NCI-H2227 (cell line): ENCODE data around the gene DDIT3.
A peak's percentile ranks its signal among the peaks of the same experiment; 100 is the strongest.
"Not testable (repeated sequence)": the region's sequence is repeated elsewhere in the genome, so short reads cannot be mapped to it uniquely, and the experiment has no call there.

ENCODE experiments used
- DNase-seq: peaks from one replicate; lab custom pipeline; 2025; ENCODE audit not compliant: unreplicated experiment; lab: John Stamatoyannopoulos, UW

DDIT3 gene

DNA sequence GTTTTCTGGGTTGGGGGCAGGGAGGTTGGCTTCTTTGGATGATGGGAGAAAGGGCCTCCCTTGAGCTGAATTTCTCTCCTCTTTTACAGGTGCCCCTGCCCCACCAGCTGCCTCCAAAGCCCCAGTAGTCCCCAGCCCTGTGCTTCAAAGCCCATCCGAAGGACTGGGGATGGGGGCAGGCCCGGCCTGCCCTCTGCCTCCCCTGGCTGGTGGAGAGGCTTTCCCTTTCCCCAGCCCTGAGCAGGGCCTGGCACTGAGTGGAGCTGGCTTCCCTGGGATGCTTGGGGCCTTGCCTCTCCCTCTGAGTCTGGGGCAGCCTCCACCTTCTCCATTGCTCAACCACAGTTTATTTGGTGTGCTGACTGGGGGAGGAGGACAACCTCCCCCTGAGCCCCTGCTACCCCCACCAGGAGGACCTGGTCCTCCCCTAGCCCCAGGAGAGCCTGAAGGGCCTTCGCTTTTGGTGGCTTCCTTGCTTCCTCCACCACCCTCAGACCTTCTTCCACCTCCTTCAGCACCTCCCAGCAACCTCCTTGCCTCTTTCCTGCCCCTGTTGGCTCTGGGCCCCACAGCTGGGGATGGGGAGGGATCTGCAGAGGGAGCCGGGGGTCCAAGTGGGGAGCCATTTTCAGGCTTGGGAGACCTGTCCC is 6.3 kb upstream of the DDIT3 start:
- DNase-seq: no peak

DNA sequence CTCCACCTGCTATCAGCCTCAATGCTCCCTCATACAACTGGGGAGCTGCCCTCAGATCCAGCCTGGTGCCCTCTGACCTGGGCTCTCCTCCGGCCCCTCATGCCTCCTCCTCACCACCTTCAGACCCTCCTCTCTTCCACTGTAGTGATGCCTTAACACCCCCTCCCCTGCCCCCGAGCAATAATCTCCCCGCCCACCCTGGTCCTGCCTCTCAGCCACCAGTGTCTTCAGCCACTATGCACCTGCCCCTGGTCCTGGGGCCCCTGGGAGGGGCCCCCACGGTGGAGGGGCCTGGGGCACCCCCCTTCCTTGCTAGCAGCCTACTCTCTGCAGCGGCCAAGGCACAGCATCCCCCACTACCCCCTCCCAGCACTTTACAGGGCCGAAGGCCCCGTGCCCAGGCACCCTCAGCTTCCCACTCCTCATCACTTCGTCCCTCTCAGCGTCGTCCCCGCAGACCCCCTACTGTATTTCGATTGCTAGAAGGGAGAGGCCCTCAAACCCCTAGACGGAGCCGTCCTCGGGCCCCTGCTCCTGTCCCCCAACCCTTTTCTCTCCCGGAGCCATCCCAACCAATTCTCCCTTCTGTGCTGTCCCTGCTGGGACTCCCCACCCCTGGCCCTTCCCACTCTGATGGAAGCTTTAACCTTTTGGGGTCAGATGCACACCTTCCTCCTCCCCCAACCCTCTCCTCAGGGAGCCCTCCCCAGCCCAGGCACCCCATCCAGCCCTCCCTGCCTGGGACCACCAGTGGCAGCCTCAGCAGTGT is 5.5 kb upstream of the DDIT3 start:
- DNase-seq: no peak

DNA sequence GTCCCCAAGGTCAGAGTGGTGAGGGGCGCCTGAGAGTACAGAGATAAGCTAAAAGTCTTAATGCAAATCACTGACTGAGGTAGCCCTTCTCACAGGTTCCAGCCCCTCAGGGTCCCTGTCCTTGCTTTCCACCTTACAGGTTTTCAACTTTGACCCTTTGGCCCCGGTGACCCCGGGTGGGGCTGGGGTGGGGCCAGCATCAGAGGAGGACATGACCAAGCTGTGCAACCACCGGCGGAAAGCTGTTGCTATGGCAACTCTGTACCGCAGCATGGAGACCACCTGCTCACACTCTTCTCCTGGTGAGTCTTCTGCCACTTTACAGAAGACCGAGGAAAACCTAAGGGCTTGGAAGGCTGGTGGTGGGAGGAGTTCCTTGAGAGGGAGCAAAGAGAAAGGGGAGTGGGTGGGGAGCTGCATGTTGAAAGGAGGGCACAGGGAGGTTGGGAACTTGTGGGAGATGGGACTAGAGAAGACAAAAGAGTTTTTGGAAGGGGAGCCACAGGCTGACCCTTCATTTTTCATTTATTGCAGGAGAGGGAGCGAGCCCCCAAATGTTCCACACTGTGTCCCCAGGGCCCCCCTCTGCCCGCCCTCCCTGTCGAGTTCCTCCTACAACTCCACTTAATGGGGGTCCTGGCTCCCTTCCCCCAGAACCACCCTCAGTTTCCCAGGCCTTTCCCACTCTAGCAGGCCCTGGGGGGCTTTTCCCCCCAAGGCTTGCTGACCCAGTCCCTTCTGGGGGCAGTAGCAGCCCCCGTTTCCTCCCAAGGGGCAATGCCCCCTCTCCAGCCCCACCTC is 4.7 kb upstream of the DDIT3 start:
- DNase-seq: peak; percentile 61

DNA sequence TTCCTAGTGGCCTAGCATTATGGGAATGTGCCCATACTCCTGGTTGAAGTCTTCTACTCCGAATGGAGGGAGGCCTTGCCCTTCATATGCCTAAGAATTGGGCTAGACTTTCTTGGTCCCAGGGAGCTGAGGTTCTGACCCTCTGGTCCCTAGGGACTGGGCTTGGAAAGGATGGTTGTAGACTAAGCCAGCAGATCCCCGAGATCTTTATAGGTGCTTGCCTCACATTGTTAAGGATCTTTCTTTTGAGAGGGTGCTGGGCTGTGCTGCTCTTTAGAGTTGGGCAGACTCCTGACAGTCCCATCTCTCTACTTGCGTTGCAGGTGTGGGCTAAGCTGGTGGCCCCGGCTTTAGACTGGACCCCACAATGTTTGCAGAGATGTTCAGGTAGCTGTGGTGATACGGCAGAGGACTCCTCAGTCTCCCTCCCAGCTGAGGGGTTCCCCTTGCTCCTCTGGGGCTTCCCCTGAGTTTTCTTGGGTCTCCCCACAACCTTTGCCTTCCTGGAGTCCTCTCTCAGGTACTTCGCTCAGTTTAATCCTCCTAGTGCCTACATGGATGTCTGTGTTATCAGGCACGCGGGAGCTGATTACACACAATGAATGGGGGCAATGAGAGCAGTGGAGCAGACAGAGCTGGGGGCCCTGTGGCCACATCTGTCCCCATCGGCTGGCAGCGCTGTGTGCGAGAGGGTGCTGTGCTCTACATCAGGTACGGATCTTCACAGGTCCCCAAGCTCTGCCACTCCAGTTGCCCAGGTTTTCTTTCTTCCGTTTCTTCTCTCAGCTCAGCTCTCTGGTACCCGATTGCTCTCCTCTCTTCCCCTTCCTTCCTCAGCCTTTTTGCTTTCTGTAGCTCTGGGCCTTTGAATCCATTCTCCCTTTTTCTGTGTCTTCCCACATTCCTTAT is 3.6 kb upstream of the DDIT3 start:
- DNase-seq: no peak

DNA sequence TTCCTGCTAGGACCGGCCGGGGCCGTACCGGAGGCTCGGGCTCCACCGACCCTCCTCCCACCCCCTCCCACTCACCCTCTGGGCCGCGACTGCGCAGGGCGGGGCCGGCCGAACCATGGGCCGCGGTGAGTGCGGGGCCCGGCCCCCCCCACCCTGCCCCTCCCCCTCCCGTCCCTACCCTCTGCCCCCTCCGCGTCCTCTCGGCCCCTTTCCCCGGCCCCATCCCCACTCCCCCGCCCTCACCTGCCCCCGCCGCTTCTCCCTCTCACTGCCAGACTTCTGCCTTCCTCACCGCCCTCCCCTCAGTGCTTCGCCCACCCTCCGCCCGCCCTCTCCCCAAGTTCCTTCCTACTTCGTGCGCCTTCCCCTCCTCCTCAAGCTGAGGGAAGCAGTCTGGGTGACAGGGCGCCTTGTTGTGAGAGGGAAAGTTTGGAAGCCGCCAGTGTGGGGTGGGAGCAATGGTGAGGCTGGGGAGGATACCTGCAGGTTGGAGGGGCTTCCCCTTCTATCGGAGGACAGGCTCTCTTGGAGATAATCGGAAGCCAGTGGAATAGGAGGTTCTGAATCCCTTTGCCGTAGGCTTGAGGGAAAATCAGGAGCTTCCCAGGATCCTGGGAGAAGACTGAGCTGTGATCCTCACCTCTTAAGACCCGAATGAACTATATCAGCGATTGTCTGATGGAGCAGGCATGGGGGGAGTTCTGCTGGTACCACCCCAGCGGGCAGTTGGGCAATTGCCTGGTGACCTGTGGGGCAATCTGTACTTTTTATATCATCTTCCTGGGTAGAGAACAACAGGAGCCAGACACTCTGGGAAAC is 2.8 kb upstream of the DDIT3 start:
- peak; percentile 41 for DNase-seq

DNA sequence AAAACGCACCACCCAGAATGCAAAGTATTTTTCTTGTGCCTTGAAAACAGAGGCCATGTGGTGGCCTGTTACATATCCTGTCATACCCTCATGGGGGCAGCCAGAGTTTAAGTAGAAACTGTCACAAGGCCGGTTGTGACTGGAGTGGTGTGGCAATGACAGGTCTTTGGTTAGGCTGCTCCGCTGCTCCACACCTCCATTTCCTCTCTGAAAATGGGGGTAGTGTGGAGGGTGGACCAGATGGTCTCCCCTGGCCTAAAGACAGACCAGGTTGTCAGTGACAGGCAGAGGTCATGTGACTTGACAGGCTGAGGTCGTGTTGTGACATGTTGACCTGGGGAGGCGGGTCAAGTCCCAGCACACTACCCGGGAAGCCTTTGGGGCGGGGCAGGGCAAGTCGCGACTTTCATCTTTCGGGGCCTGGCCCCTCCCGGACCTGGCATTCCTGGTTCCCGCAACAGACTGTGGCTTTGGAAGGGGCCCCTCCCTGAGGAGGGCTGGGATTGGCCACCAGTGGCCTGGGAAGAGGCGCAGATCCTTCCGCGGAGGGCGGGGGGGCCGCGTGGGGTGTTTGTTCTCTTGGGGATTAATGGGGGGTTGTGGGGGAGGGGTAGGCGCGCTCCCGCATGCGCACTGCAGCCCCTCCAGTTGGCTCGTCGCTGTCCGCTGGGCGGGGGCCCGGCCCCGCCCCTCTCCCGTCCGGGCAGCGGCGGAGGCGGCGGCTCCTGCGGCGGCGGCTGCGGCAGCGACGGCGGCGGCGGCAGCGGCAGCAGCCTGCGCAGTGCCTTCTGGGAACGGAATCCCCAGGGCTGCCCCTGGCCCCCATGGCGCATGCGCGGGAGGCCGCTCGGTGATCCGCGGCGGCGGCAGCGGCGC is 1.9 kb upstream of the DDIT3 start, which contains the start of gene MBD6:
TSS of gene MBD6 (plus strand) at position 814 of the 876 bp plus-strand sequence. CDS start 1,480 bp downstream, outside the sequence.
- peak; percentile 88 for DNase-seq

DNA sequence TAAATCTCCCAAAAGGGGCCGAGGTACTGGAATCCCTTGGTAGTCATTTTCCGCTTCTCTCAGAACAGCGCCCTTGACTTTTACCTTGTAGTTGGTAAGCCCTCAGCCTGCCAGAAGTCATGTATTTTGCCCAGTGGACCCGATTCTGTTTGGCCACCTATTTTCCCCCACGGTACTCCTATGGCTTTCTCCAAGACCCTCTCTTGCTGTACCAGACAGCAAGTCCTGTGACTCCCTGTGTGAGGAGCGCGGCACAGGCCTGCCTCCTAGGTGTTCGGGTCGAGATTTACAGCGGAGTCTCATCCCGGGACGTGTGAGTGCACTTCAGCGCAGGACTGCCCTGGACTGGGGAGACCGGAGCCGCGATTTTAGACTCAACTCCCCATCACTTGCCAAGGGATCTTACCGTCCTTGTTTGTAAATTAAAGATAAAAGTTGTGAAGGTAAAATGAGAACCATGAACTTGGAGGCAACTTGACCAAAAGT is 1.3 kb upstream of the DDIT3 start:
- DNase-seq: peak; percentile 34

DNA sequence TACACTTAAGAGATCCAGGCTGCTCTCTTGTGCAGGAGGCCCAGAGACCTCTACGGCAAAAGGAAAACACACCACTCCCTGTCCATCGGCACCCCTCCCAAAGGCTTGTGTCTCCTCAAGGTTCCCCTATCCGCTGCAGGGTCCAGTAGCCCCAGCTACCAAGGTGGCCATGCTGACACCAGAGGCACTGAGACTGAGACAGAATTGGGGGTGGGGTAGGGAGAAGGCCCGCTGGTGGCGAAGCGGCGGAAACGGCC is 590 bp downstream of the DDIT3 start:
- no peak for DNase-seq

DNA sequence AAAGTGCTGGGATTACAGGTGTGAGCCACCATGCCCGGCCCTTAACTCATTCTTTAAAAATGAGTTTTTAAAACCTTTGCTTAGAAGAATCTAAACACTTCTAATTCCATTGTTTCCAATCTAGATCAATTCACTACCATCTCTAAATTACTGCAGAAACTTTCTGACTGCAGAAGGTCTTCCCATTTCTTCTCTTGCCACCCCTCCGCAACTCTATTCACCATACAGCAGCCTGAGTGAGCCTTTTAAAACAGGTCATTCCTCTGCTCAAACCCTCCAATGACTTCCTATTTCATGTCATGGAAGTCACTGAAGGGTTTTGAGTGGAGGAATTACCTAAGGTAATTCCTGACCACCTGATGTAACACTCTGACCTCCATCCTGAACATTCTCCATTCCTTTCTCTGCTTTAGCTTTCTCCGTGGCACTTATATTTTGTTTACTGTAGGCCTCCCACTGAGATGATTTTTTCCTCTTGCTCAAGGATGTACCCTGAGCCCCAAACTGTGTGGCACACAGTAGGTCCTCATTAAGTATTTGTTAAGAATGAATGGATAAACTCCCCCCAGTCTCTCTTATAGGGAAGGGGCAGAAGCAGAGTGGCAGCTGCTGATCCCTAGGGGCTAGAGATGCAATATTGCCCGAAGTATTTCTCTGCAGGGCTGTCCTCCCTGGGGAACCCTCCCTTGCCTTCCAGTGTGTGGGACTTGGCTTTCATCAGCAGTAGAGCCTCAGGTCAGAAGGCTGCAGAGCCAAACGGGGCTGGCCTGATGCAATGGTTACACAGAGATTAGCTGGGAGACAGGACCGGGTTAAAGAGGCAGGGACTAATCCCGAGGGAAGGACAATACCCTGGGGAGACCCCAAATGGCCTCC is 1.2 kb downstream of the DDIT3 start:
- peak; percentile 26 for DNase-seq

DNA sequence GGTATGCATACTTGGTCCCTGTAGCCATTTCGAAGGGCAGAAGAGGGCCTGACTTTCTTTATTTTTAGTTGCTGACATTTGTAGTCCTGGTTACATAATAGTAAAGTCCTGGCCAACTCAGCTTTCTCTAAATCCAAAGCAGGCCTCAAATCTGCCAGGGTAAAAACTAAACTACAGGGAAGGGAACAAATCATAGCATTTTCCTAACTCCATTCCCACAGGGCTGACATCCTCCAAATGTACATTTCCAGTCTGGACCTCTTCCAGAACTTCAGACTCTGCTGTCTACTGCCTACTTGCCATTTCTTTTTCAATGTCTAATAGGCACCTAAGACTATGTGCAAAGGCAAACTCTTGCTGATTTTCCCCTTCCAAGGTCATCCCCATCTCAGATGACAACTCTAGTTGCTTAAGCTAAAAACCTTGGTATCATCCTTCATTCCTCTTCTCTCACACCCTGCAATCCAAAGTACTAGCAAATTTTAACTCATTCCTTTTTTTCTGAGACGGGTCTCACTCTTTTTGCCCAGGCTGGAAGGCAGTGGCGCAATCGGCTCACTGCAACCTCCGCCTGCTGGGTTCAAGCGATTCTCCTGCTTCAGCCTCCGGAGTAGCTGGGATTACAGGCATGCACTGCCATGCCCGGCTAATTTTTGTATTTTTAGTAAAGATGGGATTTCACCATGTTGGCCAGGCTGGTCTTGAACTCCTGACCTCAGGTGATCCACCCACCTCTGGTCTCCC is 2.0 kb downstream of the DDIT3 start:
- DNase-seq: no peak

DNA sequence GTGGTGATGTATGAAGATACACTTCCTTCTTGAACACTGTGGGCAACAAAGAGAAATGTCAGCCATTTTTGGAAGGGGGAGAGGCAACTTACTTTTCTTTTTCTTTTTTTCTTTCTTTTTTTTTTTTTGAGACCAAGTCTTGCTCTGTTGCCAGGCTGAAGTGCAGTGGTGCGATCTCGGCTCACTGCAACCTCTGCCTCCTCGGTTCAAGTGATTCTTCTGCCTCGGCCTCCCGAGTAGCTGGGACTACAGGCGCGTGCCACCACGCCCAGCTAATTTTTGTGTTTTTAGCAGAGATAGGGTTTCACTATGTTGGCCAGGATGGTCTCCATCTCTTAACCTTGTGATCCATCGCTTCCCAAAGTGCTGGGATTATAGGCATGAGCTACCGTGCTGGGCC is 2.6 kb downstream of the DDIT3 start:
- DNase-seq: not testable (repeated sequence)

DNA sequence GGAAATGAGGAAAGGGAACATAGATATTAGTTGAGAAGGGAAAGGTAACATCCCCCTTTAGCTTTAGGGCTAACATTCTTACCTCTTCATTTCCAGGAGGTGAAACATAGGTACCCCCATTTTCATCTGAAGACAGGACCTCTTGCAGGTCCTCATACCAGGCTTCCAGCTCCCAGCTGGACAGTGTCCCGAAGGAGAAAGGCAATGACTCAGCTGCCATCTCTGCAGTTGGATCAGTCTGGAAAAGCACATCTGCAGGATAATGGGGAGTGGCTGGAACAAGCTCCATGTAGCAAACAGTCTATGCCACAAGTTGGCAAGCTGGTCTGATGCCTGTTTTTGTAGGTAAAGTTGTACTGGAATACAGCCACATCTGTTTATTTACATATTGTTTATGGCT is 3.1 kb downstream of the DDIT3 start:
- no peak for DNase-seq

DNA sequence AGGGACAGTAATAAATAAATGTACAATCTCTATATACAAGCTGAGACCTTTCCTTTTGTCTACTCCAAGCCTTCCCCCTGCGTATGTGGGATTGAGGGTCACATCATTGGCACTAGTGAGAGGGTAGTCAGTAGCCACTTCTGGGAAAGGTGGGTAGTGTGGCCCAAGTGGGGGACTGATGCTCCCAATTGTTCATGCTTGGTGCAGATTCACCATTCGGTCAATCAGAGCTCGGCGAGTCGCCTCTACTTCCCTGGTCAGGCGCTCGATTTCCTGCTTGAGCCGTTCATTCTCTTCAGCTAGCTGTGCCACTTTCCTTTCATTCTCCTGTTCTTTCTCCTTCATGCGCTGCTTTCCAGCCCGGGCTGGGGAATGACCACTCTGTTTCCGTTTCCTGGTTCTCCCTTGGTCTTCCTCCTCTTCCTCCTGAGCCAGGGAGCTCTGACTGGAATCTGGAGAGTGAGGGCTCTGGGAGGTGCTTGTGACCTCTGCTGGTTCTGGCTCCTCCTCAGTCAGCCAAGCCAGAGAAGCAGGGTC is 3.6 kb downstream of the DDIT3 start:
- DNase-seq: no peak

DNA sequence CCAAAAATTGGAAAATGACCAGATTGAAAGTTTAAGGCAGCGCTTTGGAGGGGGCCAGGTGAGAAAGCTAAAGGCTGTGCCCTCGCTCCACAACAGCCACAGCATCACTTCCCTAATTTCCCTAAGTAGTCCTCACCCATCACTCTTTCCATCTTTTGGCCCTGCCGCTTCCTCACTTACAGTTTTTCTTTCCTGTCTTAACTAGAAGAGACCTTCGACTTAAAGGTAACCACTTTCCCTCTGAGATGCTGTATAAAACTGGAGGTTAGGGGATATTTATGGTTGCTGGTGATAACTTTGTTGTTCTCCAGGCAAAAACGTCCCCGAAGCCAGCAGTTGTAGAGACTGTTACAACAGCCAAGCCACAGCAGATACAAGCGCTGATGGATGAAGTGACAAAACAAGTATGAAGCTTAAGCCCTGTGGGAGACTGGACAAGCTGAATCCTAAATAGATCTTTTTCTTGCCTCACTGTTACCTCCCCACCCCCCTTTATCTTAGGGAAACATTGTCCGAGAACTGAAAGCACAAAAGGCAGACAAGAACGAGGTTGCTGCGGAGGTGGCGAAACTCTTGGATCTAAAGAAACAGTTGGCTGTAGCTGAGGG is 4.3 kb downstream of the DDIT3 start:
- DNase-seq: no peak

DNA sequence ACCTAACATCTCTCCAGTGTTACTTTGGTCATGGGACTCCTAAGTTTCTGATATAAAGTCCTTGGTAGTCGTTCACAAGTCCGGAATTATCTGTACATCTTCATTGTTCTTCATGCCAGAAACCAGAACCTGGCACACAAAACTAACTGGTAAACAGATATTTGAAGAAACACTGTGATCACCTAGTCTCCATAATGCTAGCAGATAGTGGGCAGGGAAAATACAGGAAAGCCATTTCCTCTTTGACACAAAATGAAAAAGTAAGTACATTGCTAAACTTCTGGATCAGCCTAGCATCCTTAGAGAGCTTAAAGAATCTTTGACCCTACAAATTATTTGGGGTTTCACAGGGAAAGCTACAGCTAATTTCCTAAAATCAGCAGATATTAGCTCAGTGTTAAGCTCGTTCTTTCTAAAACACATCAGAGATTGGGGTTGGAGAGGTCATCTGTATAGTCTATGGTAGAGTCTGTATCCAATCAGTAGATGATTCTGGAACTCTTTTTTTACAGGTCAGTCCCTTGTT is 4.8 kb downstream of the DDIT3 start:
- no peak for DNase-seq

DNA sequence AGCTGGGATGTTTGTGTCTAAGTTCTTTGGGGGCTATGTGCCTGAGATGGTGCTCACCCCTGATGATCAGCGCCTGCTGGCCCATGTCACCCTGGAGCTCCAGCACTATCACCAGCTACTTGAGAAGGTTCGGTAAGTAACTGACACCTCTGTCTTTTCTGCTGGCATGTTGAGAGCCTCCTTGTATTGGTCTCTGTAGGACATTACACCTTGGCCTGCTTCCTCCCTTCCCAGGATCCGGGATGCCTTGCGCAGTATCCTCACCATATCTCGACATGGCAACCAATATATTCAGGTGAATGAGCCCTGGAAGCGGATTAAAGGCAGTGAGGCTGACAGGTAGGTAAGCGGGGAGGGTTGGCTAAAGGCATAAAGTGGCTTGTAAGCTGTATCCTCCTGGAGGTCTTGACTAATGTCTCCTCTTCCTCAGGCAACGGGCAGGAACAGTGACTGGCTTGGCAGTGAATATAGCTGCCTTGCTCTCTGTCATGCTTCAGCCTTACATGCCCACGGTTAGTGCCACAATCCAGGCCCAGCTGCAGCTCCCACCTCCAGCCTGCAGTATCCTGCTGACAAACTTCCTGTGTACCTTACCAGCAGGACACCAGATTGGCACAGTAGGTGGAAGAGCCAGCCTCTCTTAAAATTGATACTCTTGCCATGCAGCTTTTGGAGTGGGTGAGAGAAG is 5.5 kb downstream of the DDIT3 start:
- no peak for DNase-seq
